GM20000 (cell line): ENCODE data around the gene OPALIN.

ENCODE experiments used
- DNase-seq: peaks from one replicate; pipeline ENCODE4 v3.0.0; 2012; ENCODE audit warnings: low spot score
- CTCF ChIP-seq: IDR thresholded peaks from 2 replicates; pipeline ENCODE4 v1.5.1; 2012; ENCODE audit warnings: mild to moderate bottlenecking, control low read depth; ENCODE audit errors: extremely low read depth, missing control alignments

OPALIN gene

GRCh38 chr10:96339956-96340904 is 18.6 kb downstream of the OPALIN start:
- peak; percentile 69 for DNase-seq
- peak; percentile 91 for TF ChIP-seq CTCF

GRCh38 chr10:96339383-96339782 is 19.4 kb downstream of the OPALIN start:
- no peak for TF ChIP-seq CTCF
- no peak for DNase-seq

- no peak for TF ChIP-seq CTCF
- DNase-seq, result no peak
These were observed 20.4 kb downstream of the OPALIN start for GRCh38 chr10:96338279-96338925.

GRCh38 chr10:96337106-96337505 is 21.7 kb downstream of the OPALIN start:
- no peak for TF ChIP-seq CTCF
- DNase-seq, result no peak

- no peak for DNase-seq
- TF ChIP-seq CTCF, result peak; percentile 44
These were observed 23.9 kb downstream of the OPALIN start for GRCh38 chr10:96334616-96335526.

GRCh38 chr10:96333101-96333500 is 25.7 kb downstream of the OPALIN start:
- no peak for TF ChIP-seq CTCF
- DNase-seq, result no peak
